ENCODE data around the gene MCAT.

Gene MCAT

DNA sequence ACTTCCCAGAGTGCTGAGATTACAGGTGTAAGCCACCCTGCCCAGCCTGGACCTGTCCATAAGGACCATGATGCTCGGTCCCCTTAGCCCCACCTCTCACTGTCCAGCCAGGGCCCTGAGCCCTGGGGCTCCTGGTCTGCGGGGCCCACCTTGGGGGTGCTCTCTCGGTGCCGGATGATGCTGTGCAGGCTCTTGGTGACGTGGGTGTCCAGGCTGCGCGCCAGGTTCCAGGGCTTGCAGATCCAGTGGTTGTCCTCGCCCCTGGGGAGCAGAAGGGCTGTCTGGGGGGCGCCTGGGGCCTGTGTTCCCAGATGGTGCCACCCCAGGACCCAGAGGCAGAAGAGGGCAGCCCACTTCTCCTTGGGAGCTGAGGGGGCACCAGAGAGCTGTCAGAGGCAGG, 30.4 kb upstream of the MCAT start:
- no peak for DNase-seq (ENCODE audit: low read depth)

DNA sequence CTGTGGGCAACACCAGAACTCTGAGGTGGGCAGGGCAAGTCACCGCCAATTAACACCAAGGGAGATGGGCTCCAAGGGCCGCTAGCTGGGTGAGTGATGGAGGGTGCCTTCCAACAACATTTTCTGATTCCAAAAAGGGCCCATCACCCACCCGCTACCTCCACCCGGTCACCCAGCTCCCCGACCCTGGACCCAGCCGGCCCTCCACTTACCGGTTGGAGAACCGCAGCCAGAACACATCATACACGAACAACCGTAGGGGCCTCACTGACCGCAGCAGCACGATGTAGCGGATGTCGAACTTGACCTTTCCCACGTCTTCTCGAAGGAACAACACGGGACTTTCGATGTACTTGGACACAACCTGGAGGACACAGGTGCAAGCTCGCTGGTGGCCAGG, 29.0 kb upstream of the MCAT start:
- DNase-seq (ENCODE audit: low read depth): no peak

DNA sequence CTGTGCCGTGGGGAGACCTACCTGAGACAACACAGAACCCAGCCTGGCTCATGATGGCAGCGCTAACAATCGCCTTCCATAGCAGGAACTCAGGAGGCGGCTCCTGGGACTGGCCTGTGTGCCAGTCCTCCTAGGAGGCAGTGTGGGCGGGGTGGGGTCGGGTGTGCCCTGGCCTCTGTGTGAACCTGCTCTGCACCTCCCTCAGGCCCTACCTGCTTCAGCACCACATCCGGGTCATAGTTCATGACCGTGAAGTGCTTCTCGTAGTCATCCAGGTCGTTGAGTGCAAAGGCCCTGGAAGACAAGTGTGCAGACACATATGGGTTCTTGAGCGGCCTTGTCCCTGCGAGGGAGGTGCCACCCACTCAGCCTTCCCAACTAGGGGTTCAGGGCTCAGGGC, 28.4 kb upstream of the MCAT start:
- no peak for DNase-seq (ENCODE audit: low read depth)

DNA sequence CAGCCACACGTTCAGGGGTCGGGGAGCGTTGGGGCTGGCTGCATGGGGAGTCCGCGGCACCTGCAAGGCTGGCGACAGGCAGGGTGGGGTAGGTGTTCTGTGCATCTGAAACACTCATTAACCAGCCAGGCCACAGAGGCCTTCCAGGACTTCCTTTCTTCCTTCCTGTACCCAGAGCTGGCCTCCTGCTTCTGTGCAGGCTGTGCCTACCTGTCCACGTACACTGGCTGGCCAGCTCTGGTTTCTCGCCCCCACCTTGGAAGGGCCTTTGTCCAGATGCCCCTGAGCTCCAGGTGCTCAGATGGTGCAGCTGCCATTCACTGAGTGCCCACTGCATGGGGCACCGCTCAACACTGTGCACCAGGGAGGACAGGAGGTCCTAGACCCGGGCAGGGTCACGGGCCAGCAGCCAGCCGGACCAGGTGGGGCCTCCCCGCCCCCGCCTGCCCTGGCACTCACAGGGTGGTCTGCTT, 27.9 kb upstream of the MCAT start:
- DNase-seq (ENCODE audit: low read depth): no peak

DNA sequence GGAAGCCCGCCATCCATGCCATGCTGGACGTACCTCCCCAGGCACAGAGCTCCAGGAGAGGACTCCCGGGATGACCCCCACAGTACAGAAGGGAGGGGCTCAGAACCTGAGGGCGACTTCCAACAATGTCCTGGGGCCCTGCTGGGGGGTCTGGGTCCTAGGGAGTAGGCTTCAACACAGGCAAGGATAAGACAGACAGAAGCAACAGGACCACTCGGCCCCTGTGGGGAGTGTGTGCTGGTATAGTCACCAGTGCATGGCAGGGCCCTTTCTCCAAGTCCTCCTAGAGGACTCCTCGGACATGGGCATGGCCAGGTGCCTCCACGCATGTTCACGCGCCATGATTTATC, 26.9 kb upstream of the MCAT start:
- DNase-seq (ENCODE audit: low read depth): no peak

DNA sequence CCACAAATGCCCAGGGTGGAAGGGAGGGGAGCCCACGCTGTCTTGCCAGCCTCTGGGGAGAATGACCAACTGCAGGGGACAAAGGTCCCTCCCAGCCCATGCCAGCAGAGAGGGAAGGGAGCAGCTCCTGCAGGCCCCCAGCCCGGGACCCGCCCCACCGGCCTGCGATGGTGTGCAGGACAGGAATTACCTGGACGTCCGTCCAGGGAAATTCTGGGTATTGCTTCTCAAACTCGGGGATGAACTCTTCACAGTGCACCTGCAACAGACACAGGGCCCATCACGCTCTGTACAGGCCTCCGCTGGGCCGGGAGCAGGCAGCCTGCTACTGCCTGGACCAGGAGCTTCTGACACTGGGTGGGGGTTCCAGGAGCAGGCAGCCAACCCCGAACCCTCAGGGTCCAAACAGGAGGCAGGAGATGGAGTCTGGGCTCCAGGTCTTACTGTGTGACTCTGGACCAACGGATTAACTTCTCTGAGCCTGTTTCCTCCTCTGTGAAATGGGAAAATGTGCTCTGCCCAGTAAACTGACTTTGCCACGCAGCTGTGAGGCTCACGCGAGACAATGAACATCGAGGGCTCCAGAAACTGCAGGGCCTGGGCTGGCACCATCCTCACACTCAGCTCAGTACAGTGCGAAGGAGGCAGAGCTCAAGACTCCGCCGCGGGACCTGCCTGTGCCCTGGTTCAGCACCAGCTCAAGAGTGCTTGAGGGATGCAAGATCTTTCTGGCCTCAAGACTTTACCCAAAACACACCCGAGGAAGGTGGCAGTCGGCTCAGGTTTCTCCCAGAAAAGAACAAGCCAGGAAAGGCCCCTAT, 26.3 kb upstream of the MCAT start:
- DNase-seq (ENCODE audit: low read depth): no peak

DNA sequence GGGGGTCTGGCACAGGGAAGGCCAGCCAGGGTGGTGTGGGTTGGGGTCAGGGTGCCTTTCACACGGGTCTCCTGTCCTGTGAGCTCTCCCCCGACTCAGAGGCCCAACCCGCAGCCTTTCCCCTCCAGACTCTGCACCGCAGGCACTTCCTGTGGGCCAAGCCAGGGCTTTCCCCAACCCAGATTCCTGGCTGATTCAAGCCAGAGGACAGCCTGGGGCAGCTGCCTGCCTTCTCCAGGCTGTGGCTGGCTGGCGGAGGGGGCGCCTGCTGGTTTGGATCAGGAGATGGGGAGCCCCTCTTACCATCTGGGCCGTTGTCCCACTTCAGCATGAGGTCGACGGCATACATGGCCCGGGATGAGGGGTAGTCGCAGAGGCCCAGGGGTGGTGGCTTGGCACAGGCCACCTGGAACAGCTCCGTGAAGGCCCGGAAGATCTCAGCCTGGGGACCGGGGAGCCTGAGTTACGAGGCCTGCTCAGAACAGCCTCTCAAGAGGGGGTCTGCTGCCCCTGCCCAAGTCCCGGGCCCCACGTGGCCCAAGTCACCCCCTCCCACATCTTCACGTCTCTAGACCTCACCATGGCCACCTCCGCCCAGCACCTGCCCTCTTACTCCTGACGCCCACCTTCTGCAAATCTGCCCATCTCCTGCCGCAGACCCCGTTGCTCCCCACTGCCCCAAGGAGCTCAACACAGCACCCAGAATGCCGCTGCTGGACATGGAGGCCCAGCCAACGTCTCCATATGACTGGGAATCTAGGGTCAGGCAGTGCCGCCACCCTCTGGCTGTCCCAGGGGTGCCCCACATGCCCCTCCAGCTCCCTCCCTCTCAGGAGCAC, 25.5 kb upstream of the MCAT start:
- no peak for DNase-seq (ENCODE audit: low read depth)

DNA sequence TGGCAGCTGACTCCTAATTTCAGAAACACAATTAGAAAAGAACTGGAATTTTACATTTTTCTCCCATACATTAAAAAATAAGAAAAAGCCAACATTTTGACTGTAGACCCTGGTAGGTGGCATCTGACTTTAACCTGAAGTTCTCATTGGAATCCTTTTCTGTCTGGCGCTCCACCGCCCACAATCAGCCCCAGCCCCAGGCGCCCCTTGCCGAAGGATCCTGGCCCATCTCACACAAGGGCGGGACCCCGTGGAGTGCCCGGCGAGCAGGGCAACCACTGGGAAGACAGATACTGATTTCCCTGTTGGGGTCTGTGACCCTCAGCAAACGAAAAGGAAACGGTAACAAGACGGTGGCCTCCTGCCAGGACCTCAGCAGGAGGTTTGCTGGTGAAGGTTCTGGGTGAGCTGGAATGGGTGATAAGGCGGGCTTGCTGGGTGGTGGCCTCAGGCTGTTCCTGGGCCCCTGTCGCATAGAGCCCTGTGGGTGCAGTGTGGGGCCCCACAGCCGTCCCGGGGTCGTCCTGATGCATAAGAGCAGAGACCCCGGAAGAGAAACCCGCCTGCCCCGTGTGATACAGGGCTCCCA, 23.9 kb upstream of the MCAT start:
- DNase-seq (ENCODE audit: low read depth): no peak

DNA sequence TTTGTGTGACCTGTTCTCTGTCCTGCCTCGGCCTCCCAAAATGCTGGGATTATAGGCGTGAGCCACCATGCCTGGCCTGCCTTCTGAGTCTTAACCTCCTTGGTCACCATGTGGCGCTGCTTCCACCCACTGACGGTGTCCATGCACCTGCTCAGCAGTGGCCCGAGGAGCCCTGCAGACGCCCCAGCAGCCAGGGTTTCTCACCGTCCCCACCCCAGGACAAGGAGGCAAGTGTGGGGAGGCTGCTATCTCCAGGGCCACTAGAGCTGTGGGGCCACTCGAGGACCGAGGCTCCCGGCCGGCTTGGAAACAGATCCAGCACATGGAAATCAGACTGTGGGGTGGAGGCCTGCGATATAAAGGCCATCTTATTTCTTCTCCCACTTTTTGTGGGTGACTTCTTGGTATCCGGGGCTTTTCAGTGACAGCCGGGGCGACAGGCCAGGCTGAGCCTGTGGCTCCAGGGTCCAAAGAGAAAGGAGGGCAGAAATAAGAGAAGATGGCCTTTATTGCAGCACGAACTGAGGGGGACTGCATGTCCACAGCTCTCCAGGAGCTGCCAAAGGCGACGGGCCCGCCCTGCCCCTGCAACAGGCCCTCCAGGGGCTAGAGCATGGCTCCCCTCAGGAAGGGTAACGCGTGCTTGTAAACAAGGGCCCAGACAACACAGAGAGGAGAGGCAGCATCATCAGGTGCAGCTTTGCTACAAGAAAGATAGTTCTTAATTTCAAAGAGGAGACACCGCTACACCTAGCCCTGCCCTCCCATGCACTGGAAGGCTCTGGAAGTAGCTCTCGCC, 23.1 kb upstream of the MCAT start:
- no peak for DNase-seq (ENCODE audit: low read depth)

DNA sequence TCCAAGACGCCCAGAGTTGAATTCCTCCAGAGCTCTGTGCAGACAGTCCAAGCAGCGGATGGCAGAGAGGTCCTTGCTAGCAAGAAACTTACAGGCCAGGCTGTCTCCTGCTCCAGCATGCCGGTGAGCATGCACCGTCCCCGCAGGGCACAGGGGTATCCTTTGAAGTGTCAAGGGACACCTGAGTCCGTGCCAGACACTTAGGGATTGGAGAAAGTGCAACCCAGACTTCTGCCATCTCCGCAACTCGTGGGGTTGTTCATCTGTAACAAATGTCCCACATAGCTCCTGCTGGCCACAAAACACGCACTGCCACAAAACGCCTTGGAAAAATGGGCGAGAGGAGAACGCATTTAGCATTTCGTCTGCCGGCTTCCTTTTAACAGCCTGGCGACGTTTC, 21.4 kb upstream of the MCAT start:
- DNase-seq (ENCODE audit: low read depth): no peak

DNA sequence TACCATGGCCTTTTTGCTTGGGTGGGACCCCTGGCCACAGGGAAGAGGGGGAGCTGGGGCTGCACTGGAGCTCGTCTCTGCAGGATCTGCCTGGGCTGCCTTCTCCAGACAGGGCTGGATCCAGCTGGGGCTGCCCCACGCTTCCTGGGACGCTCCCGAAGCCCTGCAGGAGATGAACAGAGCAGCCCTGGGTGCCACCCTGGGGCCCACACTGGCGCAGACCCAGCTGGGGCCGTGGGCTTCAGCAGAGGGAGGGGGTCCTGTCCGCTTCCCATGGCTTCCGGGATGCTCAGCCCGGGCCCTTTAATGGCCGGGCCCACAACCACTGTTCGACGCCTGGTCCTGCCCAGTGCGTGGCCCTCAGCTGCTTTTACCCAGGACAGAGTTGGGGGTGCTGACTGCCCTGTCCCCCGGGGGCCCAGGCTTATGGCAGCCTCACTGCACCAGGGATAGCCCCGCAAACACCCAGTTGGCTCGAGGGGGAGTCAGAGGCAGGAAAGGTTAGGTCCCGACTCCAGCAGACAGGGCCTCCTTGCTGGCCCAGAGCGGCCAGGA, 20.1 kb upstream of the MCAT start:
- no peak for DNase-seq (ENCODE audit: low read depth)

DNA sequence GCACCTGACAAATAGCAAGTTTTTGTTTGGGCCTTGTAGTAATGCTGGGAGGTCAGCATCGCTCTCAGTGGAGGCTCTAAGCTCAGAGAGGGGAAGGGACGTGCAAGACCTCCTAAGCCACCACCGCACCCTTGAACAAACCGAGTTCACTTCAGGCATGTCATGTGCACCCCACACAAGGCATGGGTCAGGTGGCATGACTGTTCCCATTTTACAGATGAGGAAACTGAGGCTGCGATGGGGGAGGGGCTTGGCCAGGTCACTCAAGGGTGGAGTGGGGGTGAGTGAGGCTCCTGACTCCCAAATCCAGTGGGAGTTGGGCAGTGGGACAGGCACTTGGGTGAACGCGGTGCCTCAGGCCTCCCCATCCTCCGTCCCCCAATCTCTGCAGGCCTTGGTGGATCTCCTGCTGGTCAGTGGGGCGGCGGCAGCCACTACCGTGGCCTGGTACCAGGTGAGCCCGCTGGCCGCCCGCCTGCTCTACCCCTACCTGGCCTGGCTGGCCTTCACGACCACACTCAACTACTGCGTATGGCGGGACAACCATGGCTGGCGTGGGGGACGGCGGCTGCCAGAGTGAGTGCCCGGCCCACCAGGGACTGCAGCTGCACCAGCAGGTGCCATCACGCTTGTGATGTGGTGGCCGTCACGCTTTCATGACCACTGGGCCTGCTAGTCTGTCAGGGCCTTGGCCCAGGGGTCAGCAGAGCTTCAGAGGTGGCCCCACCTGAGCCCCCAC, 19.4 kb upstream of the MCAT start:
- no peak for DNase-seq (ENCODE audit: low read depth)

DNA sequence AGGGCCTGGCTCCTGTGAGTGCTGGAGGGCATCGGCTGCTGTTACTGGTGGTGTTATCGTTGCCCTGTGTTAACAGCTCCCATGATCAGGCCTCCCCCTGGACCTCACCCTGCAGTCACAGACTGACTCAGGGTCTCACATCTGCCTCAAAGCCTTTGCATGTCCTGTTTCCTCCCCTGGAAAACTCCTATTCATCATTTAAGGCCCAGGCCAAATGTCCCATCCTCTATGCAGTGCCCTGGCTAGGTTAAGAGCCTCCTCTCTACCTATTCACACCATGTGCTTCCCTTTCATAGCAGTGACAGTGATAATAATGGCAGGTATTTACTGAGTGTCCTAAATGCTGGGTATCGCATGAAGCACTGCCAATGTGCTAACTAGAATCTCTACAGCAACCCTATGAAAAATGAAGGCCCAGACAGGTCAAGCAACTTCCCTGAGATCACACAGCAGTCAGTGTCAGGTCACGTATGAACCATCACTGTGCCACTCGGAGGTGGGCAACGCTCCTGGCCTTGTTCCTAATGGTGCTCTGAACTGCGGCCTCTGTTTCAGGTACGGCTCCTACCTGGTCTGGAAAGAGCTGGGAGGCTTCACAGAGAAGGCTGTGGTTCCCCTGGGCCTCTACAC, 17.4 kb upstream of the MCAT start:
- DNase-seq (ENCODE audit: low read depth): no peak

DNA sequence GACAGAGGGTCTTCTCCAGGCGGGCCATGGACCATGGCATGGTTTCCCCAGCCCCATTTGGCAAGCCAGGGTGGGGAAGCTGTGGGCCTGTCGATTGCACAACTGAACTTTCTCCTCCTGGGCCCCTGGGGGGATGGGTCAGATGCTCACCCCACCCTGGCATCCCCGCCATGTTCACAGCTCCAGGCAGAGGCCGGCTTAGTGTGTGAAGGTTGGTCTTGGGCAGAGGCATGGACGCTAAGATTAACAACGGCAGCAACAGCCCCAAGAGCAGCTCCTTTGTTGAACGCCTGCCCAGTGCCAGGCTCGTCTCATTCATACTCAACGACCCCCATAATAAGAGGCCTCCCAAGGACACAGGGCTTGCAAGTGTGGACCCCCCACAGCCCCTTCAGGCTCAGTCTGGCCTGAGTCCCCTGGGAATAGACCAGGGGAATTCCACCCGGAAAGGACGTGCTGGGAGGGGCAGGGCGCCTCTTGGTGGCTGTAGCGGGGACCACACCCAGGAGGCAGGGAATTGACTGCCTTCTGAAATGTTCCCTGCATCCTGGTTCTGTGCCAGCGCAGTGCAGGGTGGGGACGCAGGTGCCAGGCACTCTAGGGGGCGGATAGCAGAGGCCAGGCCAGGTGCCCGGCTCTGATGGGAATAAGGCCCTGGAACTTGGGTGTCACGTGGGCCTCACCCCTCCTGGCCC, 16.4 kb upstream of the MCAT start:
- DNase-seq (ENCODE audit: low read depth): no peak

DNA sequence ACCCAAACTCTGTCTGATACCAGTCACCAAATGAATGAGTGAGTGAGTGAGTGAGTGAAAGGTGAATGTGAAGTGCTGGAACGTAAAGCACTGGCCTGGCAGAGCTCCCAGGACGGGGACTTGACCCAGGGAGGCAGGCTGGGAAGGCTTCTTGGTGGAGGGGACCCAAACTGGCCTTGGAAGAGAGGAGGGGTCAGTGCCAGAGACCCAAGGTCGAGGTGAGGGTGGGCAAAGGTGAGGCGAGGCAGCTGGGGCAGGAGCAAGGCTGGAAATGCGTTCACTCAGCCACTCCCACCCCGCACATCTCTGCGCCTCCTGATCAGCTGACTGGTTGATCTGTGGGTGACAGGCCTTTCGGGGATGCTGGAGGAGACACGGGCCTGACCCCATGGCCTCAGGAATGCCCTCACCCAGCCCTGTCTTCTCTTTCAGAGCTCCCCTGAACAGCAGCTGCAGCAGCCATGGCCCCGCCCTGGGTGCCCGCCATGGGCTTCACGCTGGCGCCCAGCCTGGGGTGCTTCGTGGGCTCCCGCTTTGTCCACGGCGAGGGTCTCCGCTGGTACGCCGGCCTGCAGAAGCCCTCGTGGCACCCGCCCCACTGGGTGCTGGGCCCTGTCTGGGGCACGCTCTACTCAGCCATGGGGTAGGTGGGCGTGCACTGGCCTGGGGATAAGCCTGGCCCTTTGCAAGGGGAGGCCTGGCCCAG, 15.7 kb upstream of the MCAT start:
- DNase-seq (ENCODE audit: low read depth): no peak

DNA sequence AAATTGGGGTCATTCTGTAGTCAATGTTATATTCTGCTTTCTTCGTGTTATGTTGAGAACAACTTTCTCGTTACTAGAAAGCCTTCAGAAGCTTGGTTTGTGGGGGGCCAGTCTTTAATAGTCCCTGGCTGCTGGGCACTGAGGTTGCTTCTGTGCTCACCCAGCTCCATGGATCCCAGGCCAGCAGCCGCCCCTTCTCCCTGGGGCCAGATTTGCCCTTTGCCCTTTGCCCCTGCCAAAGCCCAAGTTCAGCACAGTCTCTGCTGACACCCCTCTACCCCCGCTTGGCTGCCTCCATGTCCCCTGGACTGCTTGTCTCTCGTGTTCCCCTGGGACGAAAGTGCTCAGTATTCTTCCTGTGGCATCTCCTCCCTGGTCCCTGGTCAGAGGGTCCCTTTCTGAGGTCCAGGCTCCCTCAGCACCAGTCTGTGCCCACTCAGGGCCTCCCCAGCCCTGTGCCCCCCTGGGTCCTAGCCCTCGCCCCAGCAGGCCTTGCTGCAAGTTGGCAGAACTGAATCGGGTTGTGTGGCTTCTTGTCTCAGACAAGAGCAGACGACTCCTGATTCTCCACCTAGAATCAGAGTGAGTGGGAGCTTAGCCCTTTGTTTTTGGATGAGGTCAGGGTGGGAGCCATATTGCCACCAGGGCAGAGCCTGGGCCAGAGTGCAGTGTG, 14.8 kb upstream of the MCAT start:
- no peak for DNase-seq (ENCODE audit: low read depth)

DNA sequence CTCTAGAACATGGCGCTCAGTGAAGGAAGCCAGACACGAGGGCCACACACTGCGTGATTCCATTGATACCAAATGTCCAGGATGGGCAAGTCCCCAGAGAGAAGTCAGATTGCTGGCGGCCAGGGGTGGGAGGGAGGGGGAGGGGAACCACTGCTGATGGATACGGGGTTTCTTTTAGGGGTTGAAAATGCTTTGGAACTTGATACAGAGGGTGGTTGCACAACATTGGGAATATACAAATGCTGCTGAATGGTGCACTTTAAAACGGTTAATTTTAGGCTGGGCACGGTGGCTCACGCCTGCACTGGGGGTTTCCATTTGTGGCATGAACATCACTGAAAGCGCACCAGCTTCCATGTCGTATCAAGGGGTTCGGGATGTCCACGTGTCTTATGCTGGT, 13.2 kb upstream of the MCAT start:
- DNase-seq (ENCODE audit: low read depth): no peak

DNA sequence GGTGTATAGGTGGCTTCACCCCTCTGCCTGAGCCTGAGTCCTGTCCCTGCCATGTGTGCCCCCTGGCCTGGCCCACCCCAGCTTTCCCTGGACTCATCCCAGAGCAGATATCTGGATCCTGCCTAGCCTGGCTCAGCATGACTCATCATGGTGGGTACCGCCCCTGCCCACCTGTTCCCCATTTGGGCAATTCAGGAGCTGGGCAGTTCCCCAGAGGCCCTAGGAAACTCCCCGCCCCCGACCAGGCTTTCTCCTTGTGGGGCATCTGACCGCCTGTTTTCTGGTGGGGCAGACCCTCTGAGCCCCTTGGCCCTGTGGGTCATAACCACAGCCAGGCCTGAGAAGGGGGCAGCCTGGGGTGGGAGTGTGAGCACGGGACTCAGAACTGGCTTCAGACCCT, 12.6 kb upstream of the MCAT start:
- no peak for DNase-seq (ENCODE audit: low read depth)
